Nephron (organoid): ENCODE measurements around the gene CDH13.

ENCODE experiments used
- H3K27ac Mint-ChIP-seq, 3 experiments: 2 replicates each; pipeline ENCODE4 v1.8.0; 2020; ENCODE audit warnings: mixed read lengths in 3 of 3, mild to moderate bottlenecking in 2 of 3, moderate library complexity in 1 of 3
- H3K27me3 Mint-ChIP-seq: 2 replicates; pipeline ENCODE4 v1.8.0; 2021; ENCODE audit warnings: low read depth, mild to moderate bottlenecking, moderate library complexity, mixed read lengths
- H3K36me3 Mint-ChIP-seq: 2 replicates; pipeline ENCODE4 v1.8.0; 2020; ENCODE audit warnings: low read depth, mixed read lengths
- H3K4me1 Mint-ChIP-seq: 2 replicates; pipeline ENCODE4 v1.8.0; 2020; ENCODE audit warnings: mixed read lengths
- H3K4me3 Mint-ChIP-seq, 3 experiments: 2 replicates each; pipeline ENCODE4 v1.8.0; 2020; ENCODE audit warnings: mild to moderate bottlenecking in 3 of 3, mixed read lengths in 3 of 3, moderate library complexity in 2 of 3
- H3K9me3 Mint-ChIP-seq: 2 replicates; pipeline ENCODE4 v1.8.0; 2020; ENCODE audit warnings: mixed read lengths
- TF ChIP-seq, protein P1 (sequence below), 3 experiments: fragments of 200-600 bp; sonication (generic); IDR thresholded peaks; one replicate each; pipeline ENCODE4 v1.5.0; 2021; ENCODE audit warnings: antibody characterized with exemption in 3 of 3; ENCODE audit not compliant: unreplicated experiment in 3 of 3

Gene CDH13

DNA sequence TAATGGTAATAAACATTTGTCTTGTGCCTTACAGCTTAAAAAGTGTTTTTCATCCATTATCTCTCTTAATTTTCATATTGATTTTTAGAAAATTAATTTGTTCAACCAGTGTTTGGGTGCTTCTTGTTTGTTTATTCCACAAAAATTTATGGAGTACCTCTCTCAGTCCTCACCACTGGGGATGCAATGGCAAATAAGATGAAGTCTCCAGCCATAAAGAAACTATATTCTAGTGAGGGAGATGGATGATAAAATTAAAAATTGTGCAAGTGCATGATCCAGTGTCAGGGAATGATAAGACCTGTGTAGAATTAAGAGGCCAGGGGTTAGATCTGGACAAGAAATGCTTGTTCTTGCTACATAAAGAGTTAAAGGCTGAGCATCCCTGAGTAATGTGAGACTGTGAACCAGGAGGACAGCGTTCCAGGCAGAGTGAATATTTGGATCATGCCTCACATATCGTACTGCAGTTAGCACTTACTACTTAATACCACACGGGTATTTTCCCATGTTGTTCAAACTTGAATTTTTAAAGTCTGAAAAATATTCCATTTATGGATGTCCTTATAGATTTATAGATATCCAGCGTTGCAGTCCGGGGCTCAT is 645.3 kb downstream of the CDH13 start:
- peaks cover 14% of the 10 kb centered on the region for H3K27me3 Mint-ChIP-seq
- TF ChIP-seq, protein P1, sequence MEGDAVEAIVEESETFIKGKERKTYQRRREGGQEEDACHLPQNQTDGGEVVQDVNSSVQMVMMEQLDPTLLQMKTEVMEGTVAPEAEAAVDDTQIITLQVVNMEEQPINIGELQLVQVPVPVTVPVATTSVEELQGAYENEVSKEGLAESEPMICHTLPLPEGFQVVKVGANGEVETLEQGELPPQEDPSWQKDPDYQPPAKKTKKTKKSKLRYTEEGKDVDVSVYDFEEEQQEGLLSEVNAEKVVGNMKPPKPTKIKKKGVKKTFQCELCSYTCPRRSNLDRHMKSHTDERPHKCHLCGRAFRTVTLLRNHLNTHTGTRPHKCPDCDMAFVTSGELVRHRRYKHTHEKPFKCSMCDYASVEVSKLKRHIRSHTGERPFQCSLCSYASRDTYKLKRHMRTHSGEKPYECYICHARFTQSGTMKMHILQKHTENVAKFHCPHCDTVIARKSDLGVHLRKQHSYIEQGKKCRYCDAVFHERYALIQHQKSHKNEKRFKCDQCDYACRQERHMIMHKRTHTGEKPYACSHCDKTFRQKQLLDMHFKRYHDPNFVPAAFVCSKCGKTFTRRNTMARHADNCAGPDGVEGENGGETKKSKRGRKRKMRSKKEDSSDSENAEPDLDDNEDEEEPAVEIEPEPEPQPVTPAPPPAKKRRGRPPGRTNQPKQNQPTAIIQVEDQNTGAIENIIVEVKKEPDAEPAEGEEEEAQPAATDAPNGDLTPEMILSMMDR (IDR thresholded peaks at IDR 0.05; ENCODE audit: unreplicated experiment in 3 of 3): no peak
- no peaks in the 10 kb centered on the region for H3K9me3 Mint-ChIP-seq
- H3K4me1 Mint-ChIP-seq: peaks cover 6% of the 10 kb centered on the region
- no peak overlapping the region for H3K27ac Mint-ChIP-seq
- H3K36me3 Mint-ChIP-seq: no peaks in the 10 kb centered on the region
- H3K4me3 Mint-ChIP-seq: no peak overlapping the region

DNA sequence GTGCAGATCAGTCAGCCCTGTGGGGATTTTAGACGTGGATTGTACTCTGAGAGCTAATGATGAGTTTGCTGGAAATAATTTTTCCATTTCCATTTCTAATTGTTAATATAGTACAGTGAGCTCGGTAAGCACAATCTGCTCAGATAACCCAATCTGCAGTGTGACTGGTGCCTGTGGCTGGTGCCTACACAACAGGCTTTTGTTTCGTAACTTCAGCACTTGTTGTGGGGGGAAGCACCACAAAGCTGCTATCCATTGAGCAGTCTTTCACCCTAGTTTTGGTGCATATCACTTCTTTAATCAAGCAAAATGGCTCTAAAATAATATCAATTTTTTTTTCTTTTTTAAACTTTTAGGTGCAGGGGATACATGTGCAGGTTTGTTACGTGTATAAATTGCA is 646.1 kb downstream of the CDH13 start:
- Mint-ChIP-seq H3K27me3 (peaks cover 14% of the 10 kb centered on the region), H3K4me3 (no peak overlapping the region), H3K27ac (no peak overlapping the region)

DNA sequence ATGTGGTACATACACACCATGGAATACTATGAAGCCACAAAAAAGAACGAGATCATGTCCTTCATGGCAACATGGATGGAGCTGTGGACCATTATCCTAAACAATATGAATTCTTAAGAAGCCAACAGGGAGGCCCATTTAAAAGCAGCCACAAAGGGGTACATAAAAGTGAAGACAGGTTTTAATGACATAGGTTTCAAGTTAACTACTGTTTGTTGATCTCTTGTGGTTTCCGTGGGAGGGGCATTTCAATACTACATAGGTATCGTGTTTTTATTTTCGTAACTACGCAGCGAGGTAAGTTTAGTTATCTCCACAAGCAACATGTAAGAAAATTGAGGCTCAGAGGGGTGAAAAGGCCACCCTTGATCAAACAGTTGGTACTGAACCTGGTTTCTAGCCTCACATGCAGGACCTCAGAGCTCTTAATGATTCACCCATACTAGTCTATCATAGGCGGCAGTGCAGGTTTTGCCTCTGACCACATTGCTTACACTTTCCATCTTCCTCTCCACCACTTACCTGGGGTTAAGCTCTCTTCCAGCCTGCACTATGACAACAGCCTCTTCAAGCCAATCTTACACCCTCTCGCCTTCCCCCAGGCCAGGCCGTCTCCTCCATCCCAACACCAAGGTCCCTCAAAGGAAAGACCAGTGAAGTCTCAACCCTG is 646.9 kb downstream of the CDH13 start:
- TF ChIP-seq, protein P1 (IDR thresholded peaks at IDR 0.05; ENCODE audit: unreplicated experiment in 3 of 3): no peak
- Mint-ChIP-seq H3K9me3 (no peaks in the 10 kb centered on the region), H3K36me3 (no peaks in the 10 kb centered on the region), H3K27me3 (peaks cover 14% of the 10 kb centered on the region), H3K4me1 (no peaks in the 10 kb centered on the region), H3K4me3 (no peak overlapping the region), H3K27ac (no peak overlapping the region)

More for the DNA sequence above, 646.1 kb downstream of the CDH13 start:
- H3K4me1 Mint-ChIP-seq: peaks cover 6% of the 10 kb centered on the region
- no peaks in the 10 kb centered on the region for H3K36me3 Mint-ChIP-seq
- H3K9me3 Mint-ChIP-seq: no peaks in the 10 kb centered on the region
- TF ChIP-seq, protein P1 (IDR thresholded peaks at IDR 0.05; ENCODE audit: unreplicated experiment in 3 of 3): no peak

DNA sequence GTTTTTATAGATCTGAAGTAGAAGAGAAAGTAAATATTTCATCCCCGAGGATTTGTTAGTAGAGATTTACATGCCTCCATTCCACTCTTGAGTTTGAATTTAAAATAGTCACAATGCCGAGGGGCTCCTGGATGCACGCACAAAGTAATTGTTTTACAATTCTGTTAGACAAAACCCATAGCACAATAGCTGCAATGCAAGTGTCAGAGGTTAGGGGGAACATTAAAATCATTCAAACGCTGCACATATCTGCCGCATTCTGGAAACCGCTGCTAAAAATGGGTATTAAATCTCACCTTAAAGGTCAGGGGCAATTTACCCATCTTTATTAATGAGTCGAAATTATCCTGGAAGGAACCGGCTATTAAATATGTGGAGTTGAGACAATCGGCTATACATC is 652.5 kb downstream of the CDH13 start:
- TF ChIP-seq, protein P1 (IDR thresholded peaks at IDR 0.05; ENCODE audit: unreplicated experiment in 3 of 3): no peak
- H3K36me3 Mint-ChIP-seq: no peaks in the 10 kb centered on the region
- H3K4me3 Mint-ChIP-seq: no peak overlapping the region
- no peaks in the 10 kb centered on the region for H3K4me1 Mint-ChIP-seq
- peaks cover 2% of the 10 kb centered on the region for H3K27me3 Mint-ChIP-seq
- no peaks in the 10 kb centered on the region for H3K9me3 Mint-ChIP-seq
- H3K27ac Mint-ChIP-seq: no peak overlapping the region

DNA sequence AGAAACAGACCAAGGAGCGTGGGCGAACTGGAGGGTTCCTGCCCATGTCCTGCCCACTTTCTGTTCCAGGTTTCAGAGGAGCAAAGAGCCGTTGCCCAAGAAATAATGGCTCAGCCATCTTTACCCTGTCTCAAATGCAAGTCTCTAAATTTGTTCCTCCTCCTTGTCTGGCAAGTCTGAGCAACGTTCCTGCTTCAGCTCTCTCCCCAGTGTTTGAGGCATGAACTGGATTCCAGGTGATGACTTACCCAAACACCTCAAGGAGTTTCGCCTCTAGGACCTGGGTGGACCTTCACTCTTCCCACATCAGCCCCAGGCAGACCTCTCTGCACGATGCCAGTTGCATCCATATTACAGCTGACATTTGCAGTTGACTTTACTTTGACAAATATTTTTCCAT is 659.2 kb downstream of the CDH13 start:
- Mint-ChIP-seq H3K27me3 (peaks cover 11% of the 10 kb centered on the region), H3K27ac (no peak overlapping the region), H3K4me1 (no peaks in the 10 kb centered on the region), H3K4me3 (no peak overlapping the region), H3K9me3 (no peaks in the 10 kb centered on the region), H3K36me3 (no peaks in the 10 kb centered on the region)
- TF ChIP-seq, protein P1 (IDR thresholded peaks at IDR 0.05; ENCODE audit: unreplicated experiment in 3 of 3): no peak

- Mint-ChIP-seq H3K9me3 (no peaks in the 10 kb centered on the region), H3K27ac (no peak overlapping the region)
- TF ChIP-seq, protein P1 (IDR thresholded peaks at IDR 0.05; ENCODE audit: unreplicated experiment in 3 of 3): no peak
Observed at GRCh38 chr16:83296505-83296904, 669.7 kb downstream of the CDH13 start.

More at GRCh38 chr16:83296505-83296904, 669.7 kb downstream of the CDH13 start:
- Mint-ChIP-seq H3K36me3 (no peaks in the 10 kb centered on the region), H3K4me1 (no peaks in the 10 kb centered on the region), H3K4me3 (no peak overlapping the region), H3K27me3 (no peaks in the 10 kb centered on the region)
